CD14-positive monocyte (primary cell): ENCODE data around the gene TMEM134. TPM values are rescaled to one million over a fixed set of nuclear protein-coding genes. Genes with fewer than 3 reads are reported as not detected.

ENCODE experiments used
- DNase-seq, 3 donors: peaks; one replicate each; pipeline ENCODE4 v3.0.0-alpha.2; 2011 to 2022
- H2AFZ ChIP-seq: 2 replicates; pipeline ENCODE4 v1.6.0; 2012; ENCODE audit warnings: mild to moderate bottlenecking, low read depth, low read length, inconsistent platforms; ENCODE audit not compliant: insufficient read depth, poor library complexity, severe bottlenecking
- H3K27ac ChIP-seq, 2 donors: 1 replicate in 1 of 2; 2 replicates in 1 of 2; pipeline ENCODE4 v1.5.1; 2012 to 2013; ENCODE audit warnings: low read length in 2 of 2, control low read depth in 1 of 2, inconsistent platforms in 1 of 2, low read depth in 1 of 2, mild to moderate bottlenecking in 1 of 2
- H3K27me3 ChIP-seq, 2 donors: one replicate each; pipeline versions ENCODE4 v1.6.0 to v1.6.1; 2011 to 2013; ENCODE audit warnings: low read length in 2 of 2; ENCODE audit not compliant: control insufficient read depth in 2 of 2, insufficient read depth in 2 of 2
- H3K36me3 ChIP-seq, 2 donors: replicated peaks in 1 of 2; 1 replicate in 1 of 2; 2 replicates in 1 of 2; pipeline versions ENCODE4 v1.5.1 to v1.6.1; 2012 to 2013; ENCODE audit warnings: low read length in 2 of 2, control low read depth in 1 of 2, inconsistent platforms in 1 of 2, mild to moderate bottlenecking in 1 of 2; ENCODE audit not compliant: insufficient read depth in 2 of 2, control insufficient read depth in 1 of 2
- H3K4me1 ChIP-seq, 2 donors: 1 replicate in 1 of 2; 2 replicates in 1 of 2; pipeline versions ENCODE4 v1.5.1 to v1.6.1; 2012 to 2013; ENCODE audit warnings: low read length in 2 of 2, control low read depth in 1 of 2, inconsistent platforms in 1 of 2, mild to moderate bottlenecking in 1 of 2, moderate library complexity in 1 of 2; ENCODE audit not compliant: insufficient read depth in 2 of 2, control insufficient read depth in 1 of 2
- H3K4me2 ChIP-seq: replicated peaks from 2 replicates; pipeline ENCODE3; 2012; ENCODE audit warnings: low read length, moderate library complexity, mild to moderate bottlenecking; ENCODE audit not compliant: poor library complexity, severe bottlenecking; ENCODE audit errors: extremely low read depth
- H3K4me3 ChIP-seq, 3 experiments: fragments of 200-600 bp in 1 of 3; sonication (generic) in 1 of 3; replicated peaks in 1 of 3; 1 replicate in 2 of 3; 2 replicates in 1 of 3; pipeline ENCODE4 v1.5.1; 2011 to 2013; ENCODE audit warnings: low read length in 3 of 3, mild to moderate bottlenecking in 3 of 3, control low read depth in 2 of 3, low read depth in 2 of 3, inconsistent platforms in 1 of 3, moderate library complexity in 1 of 3
- H3K79me2 ChIP-seq: 2 replicates; pipeline ENCODE4 v1.6.0; 2012; ENCODE audit warnings: mild to moderate bottlenecking, control low read depth, inconsistent platforms, low read length, moderate library complexity; ENCODE audit not compliant: insufficient read depth
- H3K9ac ChIP-seq: 2 replicates; pipeline ENCODE4 v1.6.0; 2017; ENCODE audit warnings: low read length, mild to moderate bottlenecking; ENCODE audit not compliant: insufficient read depth, poor library complexity, severe bottlenecking
- H3K9me3 ChIP-seq, 2 donors: replicated peaks in 1 of 2; 1 replicate in 1 of 2; 2 replicates in 1 of 2; pipeline versions ENCODE4 v1.5.1 to v1.6.1; 2012 to 2013; ENCODE audit warnings: low read length in 2 of 2, control low read depth in 1 of 2; ENCODE audit not compliant: control insufficient read depth in 1 of 2, insufficient read depth in 1 of 2
- H4K20me1 ChIP-seq: 2 replicates; pipeline ENCODE4 v1.6.0; 2012; ENCODE audit warnings: mild to moderate bottlenecking, low read length, control low read depth, moderate library complexity; ENCODE audit not compliant: insufficient read depth
- H3K27ac Mint-ChIP-seq, 7 donors: one replicate each; pipeline ENCODE4 v1.8.0; 2020; ENCODE audit warnings: mild to moderate bottlenecking in 7 of 7, mixed read lengths in 7 of 7, moderate library complexity in 6 of 7, inconsistent platforms in 2 of 7
- H3K27me3 Mint-ChIP-seq, 3 donors: one replicate each; pipeline ENCODE4 v1.8.0; 2021 to 2022; ENCODE audit warnings: low read depth in 3 of 3, mild to moderate bottlenecking in 3 of 3, mixed read lengths in 3 of 3, moderate library complexity in 3 of 3, inconsistent platforms in 1 of 3
- H3K36me3 Mint-ChIP-seq, 2 donors: one replicate each; pipeline ENCODE4 v1.8.0; 2020; ENCODE audit warnings: mixed read lengths in 2 of 2, inconsistent platforms in 1 of 2, mild to moderate bottlenecking in 1 of 2
- H3K4me1 Mint-ChIP-seq: one replicate; pipeline ENCODE4 v1.8.0; 2020; ENCODE audit warnings: mild to moderate bottlenecking, mixed read lengths
- H3K4me3 Mint-ChIP-seq, 2 donors: one replicate each; pipeline ENCODE4 v1.8.0; 2020; ENCODE audit warnings: mild to moderate bottlenecking in 2 of 2, mixed read lengths in 2 of 2, moderate library complexity in 1 of 2
- H3K9me3 Mint-ChIP-seq, 7 donors: one replicate each; pipeline ENCODE4 v1.8.0; 2020 to 2022; ENCODE audit warnings: mixed read lengths in 7 of 7, mild to moderate bottlenecking in 6 of 7, moderate library complexity in 6 of 7, inconsistent platforms in 2 of 7
- CTCF ChIP-seq: fragments of 200-600 bp; IDR thresholded peaks from one replicate; pipeline ENCODE4 v1.8.0; 2022; ENCODE audit warnings: antibody characterized with exemption, mild to moderate bottlenecking
- WGBS: methylation state at CpG from one replicate; pipeline ENCODE4 v1.1.5; 2013; ENCODE audit warnings: missing lambda C conversion rate; ENCODE audit not compliant: insufficient coverage; 5-methylcytosine and 5-hydroxymethylcytosine counted together
- intact Hi-C, 2 donors: fragments of 100-400 bp; cut with micrococcal nuclease; formaldehyde crosslinking; loops; one replicate each; pipeline versions ENCODE4 v1.15.0 to v1.15.1; 2023
- polyA plus RNA-seq, 3 donors: library from polyadenylated mRNA; depleted of rRNA in 1 of 3; unstranded in 2 of 3; stranded (reverse) in 1 of 3; fragments of 300-500 nt in 2 of 3; fragments of >200 nt in 1 of 3; fragmentation: Illumina TruSeq in 2 of 3; gene quantifications; 1 replicate in 2 of 3; 2 replicates in 1 of 3; pipeline ENCODE4 v1.2.3, GENCODE V29; 2012 to 2021

TMEM134 gene
- polyA plus RNA-seq, 3 donors = 67.4 to 104 (median 76.8) TPM

- Histone ChIP-seq H3K9me3 (no peaks in the 10 kb centered on the region), H3K27ac (peak overlapping the region; percentile 79 to 87), H3K4me3 (peak overlapping the region; percentile 80 to 85 (median 82)), H3K4me2 (peak overlapping the region; percentile 97), H4K20me1 (no peaks in the 10 kb centered on the region), H3K4me1 (peaks cover 33 to 53% of the 10 kb centered on the region in 2 donors), H3K36me3 (no peaks in the 10 kb centered on the region), H3K79me2 (peaks cover 7% of the 10 kb centered on the region), H3K9ac (peak overlapping the region; percentile 87), H3K27me3 (no peaks in the 10 kb centered on the region), H2AFZ (peak overlapping the region; percentile 86)
- intact Hi-C loops = loop anchor here (2.0 to 5.0 kb wide), 4 partner anchors 36 to 63 kb away; partner anchors contain the start of genes RPS6KB2 (in 2 of the 2), PPP1CA (in 1 of the 2) and TBC1D10C (in 1 of the 2)
- Mint-ChIP-seq H3K4me3 (peak overlapping the region; percentile 79 to 86), H3K4me1 (peaks cover 34% of the 10 kb centered on the region), H3K27me3 (peaks cover 2 to 12% (median 4%) of the 10 kb centered on the region in 3 donors), H3K27ac (peak overlapping the region in 5 of 7 donors; percentile 86 to 98 (median 96)), H3K36me3 (peaks cover 0 to 2% of the 10 kb centered on the region in 2 donors), H3K9me3 (peaks cover 0 to 2% (median 0%) of the 10 kb centered on the region in 7 donors)
- WGBS = 62% methylated on average over 3 of the region's 3 CpGs
- no peak for DNase-seq
- TF ChIP-seq CTCF = no peak
Measured at GRCh38 chr11:67465189-67465510, 3.9 kb downstream of the TMEM134 start.

- H3K4me1 Mint-ChIP-seq = peaks cover 39% of the 10 kb centered on the region
- peak overlapping the region; percentile 94 to 98 (median 96) for H3K27ac Mint-ChIP-seq
- Histone ChIP-seq H4K20me1 (no peaks in the 10 kb centered on the region), H3K27me3 (no peaks in the 10 kb centered on the region), H3K9ac (peak overlapping the region; percentile 87), H2AFZ (peak overlapping the region; percentile 86), H3K79me2 (peaks cover 7% of the 10 kb centered on the region), H3K4me2 (peak overlapping the region; percentile 97), H3K4me1 (peaks cover 38 to 55% of the 10 kb centered on the region in 2 donors), H3K36me3 (no peaks in the 10 kb centered on the region), H3K27ac (peak overlapping the region; percentile 79 to 87), H3K9me3 (no peaks in the 10 kb centered on the region), H3K4me3 (peak overlapping the region; percentile 80 to 85 (median 82))
- peaks cover 0 to 2% (median 0%) of the 10 kb centered on the region in 7 donors for H3K9me3 Mint-ChIP-seq
- peaks cover 0 to 2% of the 10 kb centered on the region in 2 donors for H3K36me3 Mint-ChIP-seq
- TF ChIP-seq CTCF = no peak
- WGBS = 8% methylated on average over 31 of the region's 56 CpGs
- peak overlapping the region; percentile 79 to 86 for H3K4me3 Mint-ChIP-seq
- intact Hi-C loops = loop anchor here (2.0 to 5.0 kb wide), 4 partner anchors 36 to 62 kb away; partner anchors contain the start of genes RPS6KB2 (in 2 of the 2), PPP1CA (in 1 of the 2) and TBC1D10C (in 1 of the 2)
- H3K27me3 Mint-ChIP-seq = peaks cover 2 to 12% (median 4%) of the 10 kb centered on the region in 3 donors
- DNase-seq = peak; percentile 81 to 85 (median 84)
Measured at GRCh38 chr11:67464411-67465188, 4.5 kb downstream of the TMEM134 start.
